ENCODE results near the gene CPNE9. TPM values are rescaled to one million over a fixed set of nuclear protein-coding genes. Genes with fewer than 3 reads are reported as not detected.

CPNE9 gene
- total RNA-seq, 1 donor from 2014 or later, result 0.20 TPM

DNA sequence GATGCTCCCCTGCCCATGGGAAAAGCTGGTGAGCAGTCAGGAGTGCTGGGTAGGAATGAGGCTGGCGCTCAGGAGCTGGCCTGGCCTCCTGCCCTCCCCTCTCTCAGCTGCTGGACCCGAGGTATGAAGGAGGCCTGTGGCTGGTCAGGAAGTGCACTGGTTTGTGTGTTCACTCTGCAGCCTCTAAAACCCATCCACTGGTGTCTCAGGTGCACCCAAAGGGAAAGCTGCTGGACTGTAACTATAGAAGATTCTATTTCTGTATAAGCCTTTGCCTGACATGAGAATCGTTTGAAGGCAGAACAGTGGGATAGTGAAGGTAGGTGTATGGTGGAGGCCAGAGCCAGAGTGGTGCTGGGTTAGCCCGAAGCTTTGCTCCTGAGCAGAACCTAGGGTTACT lies 5.7 kb upstream of the CPNE9 start:
- ATAC-seq (ENCODE audit: low read depth) (no peak), DNase-seq (no peak)
- TF ChIP-seq CTCF (IDR thresholded peaks at IDR 0.05), result no peak
- intact Hi-C loops (cut with micrococcal nuclease), result no loop called here
- H3K36me3 Mint-ChIP-seq (ENCODE audit: low read depth), result peaks cover 96% of the 10 kb centered on the region
- H3K4me3 Mint-ChIP-seq, result no peak overlapping the region
- H3K4me1 Mint-ChIP-seq, result no peaks in the 10 kb centered on the region
- H3K27me3 Mint-ChIP-seq, result no peaks in the 10 kb centered on the region
- ChIA-PET POLR2A (no interaction called here), CTCF (no interaction called here)
- no peaks in the 10 kb centered on the region for H3K9me3 Mint-ChIP-seq
- no peak overlapping the region for H3K27ac Mint-ChIP-seq

- DNase-seq (no peak), ATAC-seq (ENCODE audit: low read depth) (no peak)
- TF ChIP-seq CTCF (IDR thresholded peaks at IDR 0.05), result no peak
- H3K9me3 Mint-ChIP-seq, result no peaks in the 10 kb centered on the region
- intact Hi-C loops (cut with micrococcal nuclease), result no loop called here
- no peak overlapping the region for H3K27ac Mint-ChIP-seq
- H3K27me3 Mint-ChIP-seq, result no peaks in the 10 kb centered on the region
- POLR2A ChIA-PET, result no interaction called here
- CTCF ChIA-PET, result interaction anchor here (0.7 kb wide), 1 partner anchor 42 kb away, joined by 4 read pairs; no protein-coding TSS in a partner anchor
- H3K36me3 Mint-ChIP-seq (ENCODE audit: low read depth), result peaks cover 95% of the 10 kb centered on the region
- H3K4me3 Mint-ChIP-seq, result no peak overlapping the region
- peaks cover 3% of the 10 kb centered on the region for H3K4me1 Mint-ChIP-seq
Measured at GRCh38 chr3:9698293-9698692, 5.3 kb upstream of the CPNE9 start.

- ChIA-PET CTCF (no interaction called here), POLR2A (interaction anchor here (1.7 kb wide), 1 partner anchor 10 kb away, joined by 7 read pairs; no protein-coding TSS in a partner anchor)
- peaks cover 17% of the 10 kb centered on the region for H3K4me1 Mint-ChIP-seq
- intact Hi-C loops (cut with micrococcal nuclease), result no loop called here
- H3K27me3 Mint-ChIP-seq, result peaks cover 8% of the 10 kb centered on the region
- no peak for TF ChIP-seq CTCF (IDR thresholded peaks at IDR 0.05)
- ATAC-seq (ENCODE audit: low read depth) (no peak), DNase-seq (no peak)
- no peak overlapping the region for H3K4me3 Mint-ChIP-seq
- peaks cover 72% of the 10 kb centered on the region for H3K36me3 Mint-ChIP-seq (ENCODE audit: low read depth)
- no peak overlapping the region for H3K27ac Mint-ChIP-seq
- no peaks in the 10 kb centered on the region for H3K9me3 Mint-ChIP-seq
Measured at GRCh38 chr3:9700536-9700935, 3.1 kb upstream of the CPNE9 start.

- ChIA-PET CTCF (no interaction called here), POLR2A (interaction anchor here (1.7 kb wide), 1 partner anchor 10 kb away, joined by 7 read pairs; no protein-coding TSS in a partner anchor)
- Mint-ChIP-seq H3K36me3 (ENCODE audit: low read depth) (peaks cover 68% of the 10 kb centered on the region), H3K9me3 (no peaks in the 10 kb centered on the region), H3K4me1 (peaks cover 17% of the 10 kb centered on the region), H3K4me3 (no peak overlapping the region), H3K27ac (no peak overlapping the region), H3K27me3 (peaks cover 9% of the 10 kb centered on the region)
- DNase-seq (no peak), ATAC-seq (ENCODE audit: low read depth) (no peak)
- no peak for TF ChIP-seq CTCF (IDR thresholded peaks at IDR 0.05)
- intact Hi-C loops (cut with micrococcal nuclease), result no loop called here
Measured at GRCh38 chr3:9701006-9701405, 2.6 kb upstream of the CPNE9 start.

- Mint-ChIP-seq H3K27ac (no peak overlapping the region), H3K4me3 (no peak overlapping the region), H3K27me3 (peaks cover 15% of the 10 kb centered on the region), H3K36me3 (ENCODE audit: low read depth) (peaks cover 61% of the 10 kb centered on the region), H3K9me3 (no peaks in the 10 kb centered on the region), H3K4me1 (peaks cover 19% of the 10 kb centered on the region)
- no peak for DNase-seq
- ATAC-seq (ENCODE audit: low read depth), result no peak
- ChIA-PET POLR2A (interaction anchor here (1.7 kb wide), 1 partner anchor 11 kb away, joined by 7 read pairs; no protein-coding TSS in a partner anchor), CTCF (no interaction called here)
- no peak for TF ChIP-seq CTCF (IDR thresholded peaks at IDR 0.05)
- intact Hi-C loops (cut with micrococcal nuclease), result no loop called here
Measured at GRCh38 chr3:9701711-9702110, 1.9 kb upstream of the CPNE9 start.
